GM19240 (cell line): ENCODE measurements around the gene KPTN.
A peak's percentile ranks its signal among the peaks of the same experiment; 100 is the strongest.
"Not testable (repeated sequence)": the region's sequence is repeated elsewhere in the genome, so short reads cannot be mapped to it uniquely, and the experiment has no call there.

ENCODE experiments used
- DNase-seq: peaks from one replicate; pipeline ENCODE4 v3.0.0; 2011; ENCODE audit warnings: low spot score; ENCODE audit not compliant: insufficient read length

The KPTN gene

GRCh38 chr19:47492137-47492533 is 8.1 kb upstream of the KPTN start:
- no peak for DNase-seq

DNA sequence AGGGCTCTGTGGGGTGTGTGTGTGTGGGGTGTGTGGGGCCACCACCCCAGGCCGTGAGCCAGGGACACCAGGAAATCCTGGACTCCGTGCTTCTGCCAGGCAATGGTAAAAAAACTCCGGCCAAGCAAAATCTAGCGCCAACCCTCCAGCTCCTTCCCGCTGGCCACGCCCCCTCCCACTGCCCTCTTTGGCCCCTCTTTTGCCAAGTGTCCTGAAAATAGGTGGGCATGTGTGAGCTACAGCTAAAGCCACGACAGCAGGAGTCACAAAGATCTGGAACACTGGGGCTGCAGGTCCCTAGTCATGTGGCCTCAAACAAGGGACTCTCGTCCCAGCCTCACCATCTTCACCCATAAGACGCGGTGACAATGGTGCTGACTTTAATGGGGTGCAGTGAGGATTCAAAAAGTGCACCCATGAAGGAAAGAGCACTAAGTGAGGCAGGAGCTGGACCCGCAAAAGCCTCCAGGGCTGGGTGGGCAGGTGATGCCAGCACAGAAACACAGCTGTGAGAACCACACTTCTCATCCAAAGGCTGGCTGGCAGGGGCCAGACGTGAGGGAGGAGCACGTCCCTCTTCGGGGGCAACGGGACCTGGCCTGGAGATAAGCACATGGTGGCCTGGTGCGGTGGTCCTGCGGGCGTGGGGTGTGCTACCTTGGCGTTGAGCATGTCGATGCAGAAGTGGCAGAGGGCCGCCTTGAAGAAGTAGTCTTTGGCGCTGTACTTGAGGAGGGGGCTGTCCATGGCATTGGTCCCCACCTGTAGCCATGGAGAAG is 7.5 kb upstream of the KPTN start:
- no peak for DNase-seq

GRCh38 chr19:47490847-47491246 is 6.8 kb upstream of the KPTN start:
- no peak for DNase-seq

DNA sequence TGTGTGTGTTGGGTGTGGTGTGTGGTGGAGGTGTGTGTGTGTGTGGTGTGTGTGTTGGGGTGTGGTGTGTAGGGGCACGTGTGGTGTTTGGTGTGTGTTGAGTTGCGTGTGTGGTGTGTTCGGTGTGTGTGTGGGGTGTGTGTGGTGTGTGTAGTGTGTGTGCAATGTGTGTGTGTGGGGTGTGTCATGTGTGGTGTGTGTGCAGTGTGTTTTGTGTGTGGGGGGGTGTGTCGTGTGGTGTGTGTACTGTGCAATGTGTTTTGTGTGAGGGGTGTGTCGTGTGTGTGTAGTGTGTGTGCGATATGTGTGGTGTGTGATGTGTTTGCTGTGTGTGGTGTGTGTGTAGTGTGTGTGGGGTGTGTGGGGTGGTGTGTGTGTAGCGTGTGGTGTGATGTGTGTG is 6.0 kb upstream of the KPTN start:
- DNase-seq: no peak

GRCh38 chr19:47489072-47489914 is 5.3 kb upstream of the KPTN start:
- DNase-seq: no peak

- DNase-seq: no peak
These were observed 3.8 kb upstream of the KPTN start for GRCh38 chr19:47487551-47488515.

GRCh38 chr19:47486900-47487299 is 2.9 kb upstream of the KPTN start:
- DNase-seq: no peak

- not testable (repeated sequence) for DNase-seq
These were observed 2.2 kb upstream of the KPTN start for GRCh38 chr19:47486220-47486619.

DNA sequence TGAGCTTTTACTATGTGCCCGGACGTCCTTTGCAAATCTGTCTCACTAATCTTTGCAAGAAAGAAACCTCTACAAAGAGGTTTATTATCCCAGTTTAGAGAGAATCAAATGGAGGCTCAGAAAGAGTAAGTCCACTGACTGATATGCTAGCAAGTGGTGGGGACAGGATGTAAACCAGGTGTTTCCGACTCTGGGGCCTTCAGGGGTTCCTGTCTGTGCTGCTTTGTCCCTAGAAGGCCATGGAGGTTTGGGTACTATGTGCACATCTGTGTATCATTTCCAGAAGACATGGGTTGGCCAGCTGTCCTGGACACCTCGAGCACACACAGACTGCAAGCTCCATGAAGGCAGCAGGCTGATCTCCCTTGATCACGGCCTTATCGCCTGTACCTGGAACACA is 1.2 kb upstream of the KPTN start:
- DNase-seq: no peak

GRCh38 chr19:47483200-47483599 is 819 bp downstream of the KPTN start:
- DNase-seq: no peak

DNA sequence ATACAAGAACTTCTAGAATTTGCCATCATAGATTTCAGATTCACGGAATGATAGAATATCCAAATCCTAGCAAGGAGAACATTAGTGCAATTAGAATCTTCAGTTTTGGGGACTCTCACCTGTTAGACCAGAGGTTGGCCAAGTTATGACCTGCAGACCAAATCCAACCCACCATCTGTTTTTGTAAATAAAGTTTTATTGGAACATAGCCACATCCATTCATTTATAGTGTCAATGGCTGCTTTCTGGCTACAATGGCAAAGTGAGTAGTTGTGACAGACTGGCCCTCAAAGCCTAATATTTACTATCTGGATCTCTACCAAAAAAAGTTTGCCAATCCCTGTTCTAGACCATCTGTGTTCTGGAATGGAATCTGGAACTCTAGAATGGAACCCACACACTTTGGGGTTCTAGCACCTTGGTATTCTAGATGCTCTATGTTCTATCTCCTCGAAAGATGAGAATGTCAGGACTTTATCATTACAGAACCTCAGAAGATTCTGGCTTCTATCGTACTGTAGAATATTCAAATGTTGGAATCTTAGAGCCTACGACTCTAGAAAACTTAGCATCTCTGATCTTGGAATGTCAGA is 2.5 kb downstream of the KPTN start:
- no peak for DNase-seq

- no peak for DNase-seq
These were observed 3.4 kb downstream of the KPTN start for GRCh38 chr19:47480658-47481057.

- DNase-seq: no peak
These were observed 4.1 kb downstream of the KPTN start for GRCh38 chr19:47479701-47480503.

- no peak for DNase-seq
These were observed 7.5 kb downstream of the KPTN start for GRCh38 chr19:47476438-47476972.

DNA sequence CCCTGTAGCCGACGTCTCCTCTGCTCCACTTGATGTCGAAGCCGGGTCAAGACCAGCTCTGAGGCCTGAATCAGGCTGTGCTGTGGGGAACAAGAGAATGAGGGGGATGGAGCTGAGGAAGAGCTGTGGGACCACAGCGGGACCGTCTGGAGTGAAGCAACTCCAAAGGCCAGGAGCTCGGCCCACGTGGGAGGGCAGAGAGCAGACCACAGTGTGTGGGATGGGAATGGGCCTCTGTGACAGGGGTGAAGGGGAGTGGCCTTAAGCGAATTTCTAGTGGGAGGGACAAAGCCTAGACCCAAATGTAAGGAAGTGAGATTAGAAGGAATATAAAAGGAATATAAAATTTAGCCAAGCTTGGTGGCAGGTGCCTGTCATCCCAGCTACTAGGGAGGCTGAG is 8.6 kb downstream of the KPTN start:
- DNase-seq: no peak

DNA sequence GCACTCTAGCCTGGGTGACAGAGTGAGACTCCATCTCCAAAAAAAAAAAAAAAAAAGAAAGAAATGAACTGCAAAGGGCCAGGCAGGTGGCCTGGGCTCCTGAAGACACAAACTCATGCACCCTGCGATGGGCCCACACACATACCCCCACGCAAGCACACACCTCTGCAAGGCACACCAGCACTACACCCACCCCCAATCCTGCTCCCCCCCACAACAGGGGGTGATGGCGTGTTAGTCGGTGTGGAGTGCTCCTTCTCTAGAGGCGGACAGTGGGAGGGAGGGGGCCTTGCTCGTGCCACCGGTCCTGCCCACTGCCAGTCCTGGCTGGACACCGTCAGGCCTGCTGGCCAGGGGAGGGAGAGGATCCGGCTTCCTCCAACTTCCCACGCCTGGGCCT is 10.7 kb downstream of the KPTN start:
- DNase-seq: no peak

GRCh38 chr19:47471733-47472457 is 12.1 kb downstream of the KPTN start, which contains the start of gene SLC8A2:
SLC8A2 (minus strand) TSS chr19:47471893; CDS start chr19:47466403, 5,490 bp downstream.
- peak; percentile 42 for DNase-seq

GRCh38 chr19:47471381-47471732 is 12.7 kb downstream of the KPTN start:
- DNase-seq: no peak

DNA sequence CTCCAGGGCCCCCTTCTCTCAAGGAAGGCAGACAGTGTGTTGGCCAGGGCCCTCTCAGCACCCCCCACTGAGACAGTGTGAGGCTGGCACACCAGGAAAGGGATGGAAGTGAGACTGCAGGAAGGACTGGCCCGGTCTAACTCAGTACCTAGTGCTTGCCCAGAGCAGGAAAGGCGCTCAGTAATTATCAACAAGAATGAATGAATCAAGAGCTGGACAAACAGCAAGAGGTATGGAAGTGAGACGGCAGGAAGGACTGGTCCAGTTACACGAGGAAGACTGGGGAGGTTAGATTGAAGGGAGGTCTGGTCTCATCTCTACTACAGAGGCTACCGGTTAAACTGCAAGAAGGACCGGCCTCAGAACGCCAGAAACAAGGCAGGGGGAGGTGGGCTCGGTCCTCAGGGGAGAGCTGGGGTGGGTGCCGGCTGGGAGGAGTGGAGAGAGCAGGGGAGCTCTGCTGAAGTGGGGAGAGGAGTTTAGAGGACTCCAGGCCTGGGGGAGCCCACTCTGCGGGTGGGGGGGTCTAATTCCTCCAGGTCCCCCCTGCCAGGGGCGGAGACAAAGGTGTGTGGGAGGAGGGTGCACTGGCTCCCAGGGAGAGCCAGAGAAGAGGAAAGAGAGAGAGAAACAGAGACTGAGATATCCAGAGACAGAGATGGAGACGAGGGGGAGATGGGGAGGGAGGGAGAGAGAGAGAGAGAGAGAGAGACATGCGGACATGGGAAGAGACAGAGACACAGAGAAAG is 13.4 kb downstream of the KPTN start:
- DNase-seq: no peak
